HEK293T (cell line): ENCODE results near the gene HMCN2.
"Not testable (repeated sequence)": the region's sequence is repeated elsewhere in the genome, so short reads cannot be mapped to it uniquely, and the experiment has no call there.

Experiments used
- ARNT ChIP-seq: fragments of 450-650 bp; IDR thresholded peaks from 2 replicates; pipeline ENCODE4 v1.6.1; 2017; ENCODE audit warnings: mild to moderate bottlenecking
- BHLHE40 ChIP-seq: fragments of 450-650 bp; IDR thresholded peaks from 2 replicates; pipeline ENCODE4 v1.6.1; 2016; ENCODE audit warnings: mild to moderate bottlenecking, moderate library complexity, borderline replicate concordance
- CTBP1 ChIP-seq: fragments of 450-650 bp; IDR thresholded peaks from 2 replicates; pipeline ENCODE4 v1.6.1; 2016; ENCODE audit warnings: borderline replicate concordance
- ELF4 ChIP-seq: fragments of 450-650 bp; IDR thresholded peaks from 2 replicates; pipeline ENCODE4 v1.6.1; 2017; ENCODE audit warnings: antibody characterized with exemption
- FOXA1 ChIP-seq: fragments of 450-650 bp; IDR thresholded peaks from 2 replicates; pipeline ENCODE4 v1.6.1; 2016; ENCODE audit warnings: mild to moderate bottlenecking
- FOXK2 ChIP-seq: fragments of 450-650 bp; IDR thresholded peaks from 2 replicates; pipeline ENCODE4 v1.6.1; 2016; ENCODE audit warnings: mild to moderate bottlenecking
- FOXM1 ChIP-seq: fragments of 450-650 bp; IDR thresholded peaks from 2 replicates; pipeline ENCODE4 v1.6.1; 2017; ENCODE audit warnings: mild to moderate bottlenecking, borderline replicate concordance
- L3MBTL2 ChIP-seq: fragments of 450-650 bp; conservative IDR thresholded peaks from 2 replicates; pipeline ENCODE4 v1.6.1; 2016; ENCODE audit warnings: mild to moderate bottlenecking
- NFRKB ChIP-seq: fragments of 450-650 bp; IDR thresholded peaks from 2 replicates; pipeline ENCODE4 v1.6.1; 2016; ENCODE audit warnings: mild to moderate bottlenecking, moderate library complexity
- PKNOX1 ChIP-seq: fragments of 450-650 bp; IDR thresholded peaks from 2 replicates; pipeline ENCODE4 v1.6.1; 2016
- SP1 ChIP-seq: fragments of 450-650 bp; IDR thresholded peaks from 2 replicates; pipeline ENCODE4 v1.6.1; 2017
- SUZ12 ChIP-seq: fragments of 450-650 bp; IDR thresholded peaks from 2 replicates; pipeline ENCODE4 v1.6.1; 2016; ENCODE audit warnings: mild to moderate bottlenecking
- TARDBP ChIP-seq: fragments of 450-650 bp; IDR thresholded peaks from 2 replicates; pipeline ENCODE4 v1.6.1; 2016
- ZNF384 ChIP-seq: fragments of 450-650 bp; IDR thresholded peaks from 2 replicates; pipeline ENCODE4 v1.6.1; 2016

GRCh38 chr9:130434656-130435055 is 169.1 kb downstream of the HMCN2 start:
- TF ChIP-seq ARNT, FOXA1, SP1, L3MBTL2, FOXK2, CTBP1, SUZ12, ELF4, BHLHE40, PKNOX1, FOXM1, TARDBP, NFRKB, ZNF384: not testable (repeated sequence)
